ENCODE results near the gene MYBPH.

Gene MYBPH

DNA sequence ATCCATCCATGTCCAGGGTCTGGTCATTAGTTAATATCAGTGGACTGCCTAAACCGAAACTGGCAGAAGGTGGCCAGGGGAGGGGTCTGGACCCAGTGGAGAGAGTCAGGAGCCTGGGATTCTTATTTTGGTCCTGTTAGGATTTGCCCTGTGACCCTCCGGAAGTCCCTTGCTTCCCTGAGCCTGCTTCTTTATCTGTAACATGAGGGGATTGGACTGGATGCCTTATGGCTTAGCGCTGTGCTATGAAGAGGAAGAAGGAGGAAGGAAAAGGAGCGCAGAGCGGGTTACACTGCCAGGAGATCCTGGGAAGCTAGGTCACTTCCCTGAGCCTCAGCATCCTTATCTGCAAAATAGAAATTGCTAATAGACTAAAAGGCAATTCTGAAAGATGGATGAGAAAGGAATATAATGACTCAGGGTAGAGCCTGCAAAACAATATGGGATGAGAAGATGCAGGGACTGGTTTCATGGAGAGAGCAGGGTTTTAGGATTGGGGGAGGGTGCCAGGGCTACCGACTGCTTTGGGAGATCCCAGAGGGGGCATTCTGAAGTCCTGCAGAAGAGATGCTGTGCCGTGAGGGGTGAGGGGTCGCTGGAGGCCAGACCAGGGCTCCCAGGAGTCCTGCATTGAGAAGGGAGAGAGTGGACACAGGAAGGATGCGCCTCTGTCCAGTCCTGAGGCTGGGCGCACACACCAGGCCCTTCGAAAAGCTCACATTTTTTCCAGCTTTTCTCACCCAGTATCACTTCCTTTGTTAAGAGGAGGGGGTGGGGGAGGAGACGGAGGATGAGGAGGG lies 48.6 kb downstream of the MYBPH start:
- no CpG with 5 or more reads among the region's 12 CpGs for WGBS, 2 donors (ENCODE audit: extremely low coverage in 2 of 2, insufficient read length in 2 of 2, insufficient replicate concordance in 1 of 2)
- H3K4me3 ChIP-seq (ENCODE audit: low read length in 2 of 2): peak overlapping the region; percentile 41 to 43

GRCh38 chr1:203126151-203126865 lies 49.3 kb downstream of the MYBPH start:
- peaks cover 0 to 65% (median 15%) of the 10 kb centered on the region in 3 experiments for H3K27me3 ChIP-seq (ENCODE audit: control insufficient read depth in 3 of 3, insufficient read depth in 3 of 3, low read depth in 1 of 3, low read length in 3 of 3)
- H3K14ac ChIP-seq (ENCODE audit: low read length): no peak overlapping the region
- H3K9me3 ChIP-seq (replicated peaks in 1 of 2; ENCODE audit: control insufficient read depth in 2 of 2, insufficient read depth in 1 of 2, low read depth in 1 of 2, low read length in 2 of 2): no peaks in the 10 kb centered on the region
- no peak overlapping the region for H3K4me3 ChIP-seq (ENCODE audit: low read length in 2 of 2)
- no peak overlapping the region for H2BK5ac ChIP-seq (ENCODE audit: low read length)
- no peak overlapping the region for H2BK12ac ChIP-seq (ENCODE audit: low read length)
- H2AK5ac ChIP-seq (ENCODE audit: low read depth, low read length): peak overlapping the region; percentile 7
- no CpG with 5 or more reads among the region's 8 CpGs for WGBS, 2 donors (ENCODE audit: extremely low coverage in 2 of 2, insufficient read length in 2 of 2, insufficient replicate concordance in 1 of 2)
- no peak overlapping the region for H3K4ac ChIP-seq (ENCODE audit: low read length)
- H3K4me1 ChIP-seq (ENCODE audit: control insufficient read depth in 2 of 2, insufficient read depth in 1 of 2, low read depth in 1 of 2, low read length in 2 of 2): peaks cover 9 to 22% of the 10 kb centered on the region in 2 donors
- no peak overlapping the region for H2BK120ac ChIP-seq (ENCODE audit: low read depth, low read length)
- DNase-seq (ENCODE audit: low spot score): peak; percentile 18
- no peak overlapping the region for H3K27ac ChIP-seq (replicated peaks; ENCODE audit: low read length)
- H3K23ac ChIP-seq (ENCODE audit: low read depth, low read length, poor library complexity): no peak overlapping the region
- H3K4me2 ChIP-seq (ENCODE audit: insufficient read depth, low read length, poor library complexity, severe bottlenecking): no peak overlapping the region
- peak overlapping the region; percentile 26 for H2AFZ ChIP-seq (ENCODE audit: low read length)
- H3K9ac ChIP-seq (ENCODE audit: low read depth, low read length, poor library complexity): no peak overlapping the region
- no peaks in the 10 kb centered on the region for H3K79me1 ChIP-seq (ENCODE audit: low read depth, low read length)
- H4K8ac ChIP-seq (ENCODE audit: low read depth, low read length): peak overlapping the region; percentile 3
- H4K91ac ChIP-seq (ENCODE audit: low read depth, low read length, poor library complexity): no peak overlapping the region
- peak overlapping the region; percentile 48 for H3K18ac ChIP-seq (ENCODE audit: low read length)
- peak overlapping the region; percentile 29 for H2BK15ac ChIP-seq (ENCODE audit: low read length)
- no peaks in the 10 kb centered on the region for H3K36me3 ChIP-seq (replicated peaks in 1 of 2; ENCODE audit: control insufficient read depth in 2 of 2, insufficient read depth in 2 of 2, low read length in 2 of 2)

More for the DNA sequence above, 48.6 kb downstream of the MYBPH start:
- H3K27ac ChIP-seq (replicated peaks; ENCODE audit: low read length): no peak overlapping the region
- peak overlapping the region; percentile 86 for H3K18ac ChIP-seq (ENCODE audit: low read length)
- H2BK5ac ChIP-seq (ENCODE audit: low read length): no peak overlapping the region
- no peaks in the 10 kb centered on the region for H3K9me3 ChIP-seq (replicated peaks in 1 of 2; ENCODE audit: control insufficient read depth in 2 of 2, insufficient read depth in 1 of 2, low read depth in 1 of 2, low read length in 2 of 2)
- H2BK12ac ChIP-seq (ENCODE audit: low read length): no peak overlapping the region
- H3K4me1 ChIP-seq (ENCODE audit: control insufficient read depth in 2 of 2, insufficient read depth in 1 of 2, low read depth in 1 of 2, low read length in 2 of 2): peaks cover 9 to 22% of the 10 kb centered on the region in 2 donors
- H2AK5ac ChIP-seq (ENCODE audit: low read depth, low read length): peak overlapping the region; percentile 7
- H4K91ac ChIP-seq (ENCODE audit: low read depth, low read length, poor library complexity): no peak overlapping the region
- H2BK15ac ChIP-seq (ENCODE audit: low read length): peak overlapping the region; percentile 29
- no peak overlapping the region for H3K4ac ChIP-seq (ENCODE audit: low read length)
- peak overlapping the region; percentile 97 for H2AFZ ChIP-seq (ENCODE audit: low read length)
- peaks cover 0 to 63% (median 15%) of the 10 kb centered on the region in 3 experiments for H3K27me3 ChIP-seq (ENCODE audit: control insufficient read depth in 3 of 3, insufficient read depth in 3 of 3, low read depth in 1 of 3, low read length in 3 of 3)
- no peak for DNase-seq (ENCODE audit: low spot score)
- peak overlapping the region; percentile 45 for H3K9ac ChIP-seq (ENCODE audit: low read depth, low read length, poor library complexity)
- no peaks in the 10 kb centered on the region for H3K79me1 ChIP-seq (ENCODE audit: low read depth, low read length)
- peak overlapping the region; percentile 79 for H3K4me2 ChIP-seq (ENCODE audit: insufficient read depth, low read length, poor library complexity, severe bottlenecking)
- H3K14ac ChIP-seq (ENCODE audit: low read length): no peak overlapping the region
- H3K23ac ChIP-seq (ENCODE audit: low read depth, low read length, poor library complexity): no peak overlapping the region
- H3K36me3 ChIP-seq (replicated peaks in 1 of 2; ENCODE audit: control insufficient read depth in 2 of 2, insufficient read depth in 2 of 2, low read length in 2 of 2): no peaks in the 10 kb centered on the region
- H2BK120ac ChIP-seq (ENCODE audit: low read depth, low read length): peak overlapping the region; percentile 62
- H4K8ac ChIP-seq (ENCODE audit: low read depth, low read length): peak overlapping the region; percentile 3

GRCh38 chr1:203124546-203125317 lies 50.9 kb downstream of the MYBPH start:
- no peak for DNase-seq (ENCODE audit: low spot score)
- WGBS, 2 donors (ENCODE audit: extremely low coverage in 2 of 2, insufficient read length in 2 of 2, insufficient replicate concordance in 1 of 2): no CpG with 5 or more reads among the region's 5 CpGs

More at GRCh38 chr1:203124546-203125317, 50.9 kb downstream of the MYBPH start:
- no peak overlapping the region for H3K14ac ChIP-seq (ENCODE audit: low read length)
- no peak overlapping the region for H2BK120ac ChIP-seq (ENCODE audit: low read depth, low read length)
- H2BK12ac ChIP-seq (ENCODE audit: low read length): no peak overlapping the region
- no peak overlapping the region for H3K4ac ChIP-seq (ENCODE audit: low read length)
- no peak overlapping the region for H2BK15ac ChIP-seq (ENCODE audit: low read length)
- no peak overlapping the region for H3K4me3 ChIP-seq (ENCODE audit: low read length in 2 of 2)
- no peak overlapping the region for H3K9ac ChIP-seq (ENCODE audit: low read depth, low read length, poor library complexity)
- H3K9me3 ChIP-seq (replicated peaks in 1 of 2; ENCODE audit: control insufficient read depth in 2 of 2, insufficient read depth in 1 of 2, low read depth in 1 of 2, low read length in 2 of 2): no peaks in the 10 kb centered on the region
- H3K27ac ChIP-seq (replicated peaks; ENCODE audit: low read length): no peak overlapping the region
- no peak overlapping the region for H2AFZ ChIP-seq (ENCODE audit: low read length)
- H2BK5ac ChIP-seq (ENCODE audit: low read length): no peak overlapping the region
- H4K91ac ChIP-seq (ENCODE audit: low read depth, low read length, poor library complexity): no peak overlapping the region
- peaks cover 9 to 22% of the 10 kb centered on the region in 2 donors for H3K4me1 ChIP-seq (ENCODE audit: control insufficient read depth in 2 of 2, insufficient read depth in 1 of 2, low read depth in 1 of 2, low read length in 2 of 2)
- H4K8ac ChIP-seq (ENCODE audit: low read depth, low read length): no peak overlapping the region
- no peak overlapping the region for H2AK5ac ChIP-seq (ENCODE audit: low read depth, low read length)
- no peak overlapping the region for H3K4me2 ChIP-seq (ENCODE audit: insufficient read depth, low read length, poor library complexity, severe bottlenecking)
- H3K27me3 ChIP-seq (ENCODE audit: control insufficient read depth in 3 of 3, insufficient read depth in 3 of 3, low read depth in 1 of 3, low read length in 3 of 3): peaks cover 0 to 63% (median 15%) of the 10 kb centered on the region in 3 experiments
- no peak overlapping the region for H3K23ac ChIP-seq (ENCODE audit: low read depth, low read length, poor library complexity)
- H3K36me3 ChIP-seq (replicated peaks in 1 of 2; ENCODE audit: control insufficient read depth in 2 of 2, insufficient read depth in 2 of 2, low read length in 2 of 2): no peaks in the 10 kb centered on the region
- H3K79me1 ChIP-seq (ENCODE audit: low read depth, low read length): no peaks in the 10 kb centered on the region
- H3K18ac ChIP-seq (ENCODE audit: low read length): no peak overlapping the region

All from neuronal stem cell (in vitro differentiated cells).